Transverse colon (tissue), 4 donors: ENCODE results near the gene VPS4A. TPM values are rescaled to one million over a fixed set of nuclear protein-coding genes. Genes with fewer than 3 reads are reported as not detected.

ENCODE experiments used
- DNase-seq: peaks from one replicate; pipeline ENCODE4 v3.0.0-alpha.2; 2019
- H3K27ac ChIP-seq, 4 donors: fragments of 200-600 bp; sonication (generic); 2 replicates each; pipeline ENCODE4 v1.5.1; 2016 to 2018; ENCODE audit warnings: inconsistent platforms in 4 of 4
- H3K27me3 ChIP-seq: fragments of 200-600 bp; sonication (generic); 2 replicates; pipeline ENCODE4 v1.5.1; 2017; ENCODE audit warnings: inconsistent platforms
- H3K36me3 ChIP-seq, 4 donors: fragments of 200-600 bp; sonication (generic); 2 replicates each; pipeline ENCODE4 v1.5.1; 2017 to 2019; ENCODE audit warnings: inconsistent platforms in 4 of 4
- H3K4me1 ChIP-seq, 4 donors: fragments of 200-600 bp; sonication (generic); 2 replicates each; pipeline ENCODE4 v1.5.1; 2017 to 2020; ENCODE audit warnings: inconsistent platforms in 4 of 4
- H3K4me3 ChIP-seq, 4 donors: fragments of 200-600 bp; sonication (generic); 1 replicate in 1 of 4; 2 replicates in 3 of 4; pipeline versions ENCODE4 v1.5.1 to v1.6.1; 2017 to 2019; ENCODE audit warnings: inconsistent platforms in 4 of 4
- H3K9me3 ChIP-seq, 2 donors: fragments of 200-600 bp; sonication (generic); 2 replicates each; pipeline ENCODE4 v1.5.1; 2017 to 2019; ENCODE audit warnings: inconsistent platforms in 2 of 2
- CTCF ChIP-seq, 5 experiments: fragments of 200-600 bp in 3 of 5; fragments of 450-650 bp in 2 of 5; sonication (generic) in 3 of 5; IDR thresholded peaks; 1 replicate in 2 of 5; 2 replicates in 3 of 5; pipeline ENCODE4 v1.5.1; 2016 to 2017; ENCODE audit warnings: antibody characterized with exemption in 5 of 5, inconsistent platforms in 3 of 5, mild to moderate bottlenecking in 2 of 5, moderate library complexity in 1 of 5
- EP300 ChIP-seq: sonication (generic); formaldehyde crosslinking; IDR thresholded peaks from one replicate; pipeline ENCODE4 v1.6.1; 2017; ENCODE audit warnings: antibody characterized with exemption, low read depth
- POLR2A ChIP-seq: fragments of 450-650 bp; IDR thresholded peaks from one replicate; pipeline ENCODE4 v1.6.1; 2016; ENCODE audit warnings: antibody characterized with exemption, mild to moderate bottlenecking, moderate library complexity
- POLR2AphosphoS5 ChIP-seq, 3 donors: sonication (generic); formaldehyde crosslinking; IDR thresholded peaks; one replicate each; pipeline ENCODE4 v1.6.1; 2016; ENCODE audit warnings: antibody characterized with exemption in 3 of 3
- WGBS, 2 donors: methylation state at CpG; one replicate each; pipeline ENCODE4 v1.1.5; 2018; ENCODE audit warnings: low coverage in 1 of 2; 5-methylcytosine and 5-hydroxymethylcytosine counted together
- in situ Hi-C, 4 donors: fragments of 200-750 bp; cut with MboI; loops; one replicate each; pipeline versions ENCODE4 v1.15.0 to v1.15.1; 2017; ENCODE audit warnings: low sequenced_read_pairs in 3 of 4, low pct_ligation_motif_present in 1 of 4, low pct_unique_long_range_greater_than_20kb in 1 of 4
- intact Hi-C: fragments of 100-400 bp; cut with DNase I; formaldehyde crosslinking; loops from one replicate; pipeline ENCODE4 v1.15.1; 2023; ENCODE audit warnings: low total_unique reads
- total RNA-seq, 4 donors: library from RNA; depleted of rRNA; stranded (reverse); fragments of >200 nt; gene quantifications; one replicate each; pipeline ENCODE4 v1.1.0, GENCODE V29; 2016

VPS4A gene
- total RNA-seq, 4 donors from 2014 or later = 11.9 to 151 (median 42.7) TPM

- Histone ChIP-seq H3K4me3 (no peak overlapping the region), H3K4me1 (peaks cover 15 to 57% (median 48%) of the 10 kb centered on the region in 4 donors), H3K36me3 (peaks cover 0 to 21% (median 9%) of the 10 kb centered on the region in 4 donors), H3K9me3 (no peaks in the 10 kb centered on the region), H3K27me3 (no peaks in the 10 kb centered on the region), H3K27ac (peak overlapping the region; percentile 27 to 55 (median 38))
- in situ Hi-C loops = no loop called here
- 23 to 38% methylated on average over 4 to 7 of the region's 7 CpGs for WGBS, 2 donors
- peak; percentile 62 for DNase-seq
- intact Hi-C loops = no loop called here
- peak in 2 of 3 donors; percentile 19 to 24 for TF ChIP-seq POLR2AphosphoS5 (IDR thresholded peaks at IDR 0.05)
- TF ChIP-seq CTCF (IDR thresholded peaks at IDR 0.05) = no peak
Measured at GRCh38 chr16:69326172-69326873, 15.2 kb downstream of the VPS4A start.

- in situ Hi-C loops (no loop called here), intact Hi-C loops (no loop called here)
- TF ChIP-seq POLR2A = no peak
- H3K9me3 ChIP-seq = no peaks in the 10 kb centered on the region
- H3K27me3 ChIP-seq = no peaks in the 10 kb centered on the region
- 74 to 94% methylated on average over 6 to 14 of the region's 14 CpGs for WGBS, 2 donors
- H3K36me3 ChIP-seq = peaks cover 0 to 8% (median 3%) of the 10 kb centered on the region in 4 donors
- H3K4me1 ChIP-seq = peaks cover 15 to 60% (median 49%) of the 10 kb centered on the region in 4 donors
- no peak for DNase-seq
- peak overlapping the region in 3 of 4 donors; percentile 7 to 23 (median 10) for H3K27ac ChIP-seq
- no peak overlapping the region for H3K4me3 ChIP-seq
Measured at GRCh38 chr16:69327585-69328310, 16.6 kb downstream of the VPS4A start.

GRCh38 chr16:69328854-69329316 lies 17.7 kb downstream of the VPS4A start:
- Histone ChIP-seq H3K4me3 (peak overlapping the region in 1 of 4 donors; percentile 82), H3K9me3 (no peaks in the 10 kb centered on the region), H3K36me3 (peaks cover 0 to 8% (median 2%) of the 10 kb centered on the region in 4 donors), H3K4me1 (peaks cover 15 to 59% (median 49%) of the 10 kb centered on the region in 4 donors), H3K27me3 (no peaks in the 10 kb centered on the region), H3K27ac (peak overlapping the region in 2 of 4 donors; percentile 7 to 93)
- TF ChIP-seq POLR2A (no peak), POLR2AphosphoS5 (IDR thresholded peaks at IDR 0.05) (no peak), CTCF (IDR thresholded peaks at IDR 0.05) (no peak), EP300 (no peak)
- no peak for DNase-seq
- intact Hi-C loops = no loop called here
- 37% methylated on average over 10 of the region's 10 CpGs; no CpG with 5 or more reads in 1 of the 2 donors for whole genome bisulfite sequencing, 2 donors
- in situ Hi-C loops = no loop called here

GRCh38 chr16:69329369-69330285 lies 18.5 kb downstream of the VPS4A start:
- peak overlapping the region; percentile 92 to 97 (median 94) for H3K27ac ChIP-seq
- in situ Hi-C loops (no loop called here), intact Hi-C loops (no loop called here)
- peaks cover 0 to 15% (median 6%) of the 10 kb centered on the region in 4 donors for H3K36me3 ChIP-seq
- peaks cover 15 to 52% (median 47%) of the 10 kb centered on the region in 4 donors for H3K4me1 ChIP-seq
- H3K9me3 ChIP-seq = no peaks in the 10 kb centered on the region
- peak; percentile 39 for DNase-seq
- H3K4me3 ChIP-seq = peak overlapping the region; percentile 73 to 98 (median 79)
- 11% methylated on average over 40 of the region's 77 CpGs; no CpG with 5 or more reads in 1 of the 2 donors for WGBS, 2 donors
- no peak for TF ChIP-seq POLR2A
- no peak for TF ChIP-seq EP300
- peak in 2 of 3 donors; percentile 17 to 36 for TF ChIP-seq POLR2AphosphoS5 (IDR thresholded peaks at IDR 0.05)
- no peaks in the 10 kb centered on the region for H3K27me3 ChIP-seq
